ENCODE results near the gene KDM7A.

KDM7A gene

DNA sequence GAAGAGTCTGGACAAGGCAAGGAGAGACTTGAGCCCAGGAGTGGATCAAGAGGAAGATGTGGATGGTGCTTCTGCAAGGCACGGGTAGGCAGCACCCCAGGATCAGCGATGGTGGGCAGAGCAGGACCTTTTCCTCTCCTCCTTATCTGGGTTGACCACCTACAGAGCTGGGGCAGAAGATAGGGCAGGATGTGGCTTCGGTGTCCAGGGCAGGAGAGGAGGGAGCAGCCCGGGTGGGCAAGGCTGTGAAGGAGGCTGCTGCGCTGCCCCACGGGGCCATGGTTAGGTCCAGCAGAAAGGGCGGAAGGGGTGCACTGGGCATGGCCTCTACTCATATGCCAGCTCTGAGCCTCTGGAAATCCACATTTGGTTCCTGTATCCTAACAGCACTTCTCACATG lies 94.0 kb downstream of the KDM7A start:
- no peak for DNase-seq (ENCODE audit: low read depth in 2 of 2)

GRCh38 chr7:140081774-140082425 lies 94.9 kb downstream of the KDM7A start:
- DNase-seq (ENCODE audit: low read depth in 2 of 2): no peak

DNA sequence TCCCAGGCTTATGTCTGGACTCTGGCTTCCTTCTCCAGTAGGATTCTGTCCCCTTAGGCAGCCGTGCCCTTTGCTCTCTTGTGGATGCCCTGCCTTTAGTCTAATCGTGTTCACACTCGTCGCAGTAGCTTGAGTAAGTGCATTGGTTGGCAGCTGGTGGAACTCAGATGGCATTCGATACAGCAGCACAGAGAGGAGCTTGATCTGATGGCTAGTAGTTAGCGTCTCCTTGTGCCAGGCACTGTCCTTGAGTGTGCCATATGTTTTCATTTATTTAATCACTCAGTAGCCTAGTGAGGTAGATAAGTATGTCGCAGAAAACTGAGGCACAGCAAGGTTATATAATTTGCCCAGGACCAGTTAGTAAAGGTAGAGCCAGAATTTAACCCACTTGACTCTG lies 95.9 kb downstream of the KDM7A start:
- DNase-seq (ENCODE audit: low read depth in 2 of 2): no peak

GRCh38 chr7:140079121-140079536 lies 97.7 kb downstream of the KDM7A start:
- DNase-seq (ENCODE audit: low read depth in 2 of 2): no peak

DNA sequence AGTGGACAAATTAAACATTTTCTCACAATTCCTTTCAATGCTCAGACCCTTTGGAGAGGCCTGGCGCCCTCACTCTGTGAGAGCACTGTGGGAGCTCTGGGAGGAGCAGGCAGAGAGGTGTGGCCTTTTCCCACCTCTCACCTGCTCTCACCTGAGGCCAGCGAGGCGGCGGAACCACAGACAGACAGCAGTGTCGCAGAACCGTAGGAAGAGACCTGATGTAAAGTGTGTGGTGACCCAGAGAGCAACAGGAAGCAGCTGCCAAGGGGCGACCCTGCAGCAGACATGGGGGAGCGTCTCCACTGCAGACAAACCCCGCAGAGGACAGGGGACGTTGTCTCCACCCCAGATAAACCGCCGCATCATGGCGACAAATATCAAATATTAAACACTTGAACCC lies 98.4 kb downstream of the KDM7A start:
- no peak for DNase-seq (ENCODE audit: low read depth in 2 of 2)

GRCh38 chr7:140074780-140075179 lies 102.0 kb downstream of the KDM7A start:
- no peak for DNase-seq (ENCODE audit: low read depth in 2 of 2)

DNA sequence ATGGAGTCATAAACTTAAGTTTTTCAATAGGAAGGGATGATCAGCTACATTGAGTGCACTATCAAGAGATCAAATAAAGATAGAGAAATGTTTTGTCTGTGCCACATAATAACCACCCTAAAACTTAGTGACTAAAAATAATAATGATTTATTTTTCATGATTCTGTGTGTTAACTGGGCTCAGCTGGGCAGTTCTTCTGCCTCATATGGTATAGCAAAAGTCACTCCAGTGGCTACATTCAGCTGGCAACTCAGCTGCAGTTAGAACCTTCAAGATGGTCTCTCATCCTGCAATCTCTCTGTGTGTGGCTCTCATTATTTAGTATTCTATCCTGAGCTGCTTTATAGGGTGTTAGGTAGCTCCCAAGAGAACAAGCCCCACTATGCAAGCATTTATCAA lies 106.2 kb downstream of the KDM7A start:
- DNase-seq (ENCODE audit: low read depth in 2 of 2): no peak

DNA sequence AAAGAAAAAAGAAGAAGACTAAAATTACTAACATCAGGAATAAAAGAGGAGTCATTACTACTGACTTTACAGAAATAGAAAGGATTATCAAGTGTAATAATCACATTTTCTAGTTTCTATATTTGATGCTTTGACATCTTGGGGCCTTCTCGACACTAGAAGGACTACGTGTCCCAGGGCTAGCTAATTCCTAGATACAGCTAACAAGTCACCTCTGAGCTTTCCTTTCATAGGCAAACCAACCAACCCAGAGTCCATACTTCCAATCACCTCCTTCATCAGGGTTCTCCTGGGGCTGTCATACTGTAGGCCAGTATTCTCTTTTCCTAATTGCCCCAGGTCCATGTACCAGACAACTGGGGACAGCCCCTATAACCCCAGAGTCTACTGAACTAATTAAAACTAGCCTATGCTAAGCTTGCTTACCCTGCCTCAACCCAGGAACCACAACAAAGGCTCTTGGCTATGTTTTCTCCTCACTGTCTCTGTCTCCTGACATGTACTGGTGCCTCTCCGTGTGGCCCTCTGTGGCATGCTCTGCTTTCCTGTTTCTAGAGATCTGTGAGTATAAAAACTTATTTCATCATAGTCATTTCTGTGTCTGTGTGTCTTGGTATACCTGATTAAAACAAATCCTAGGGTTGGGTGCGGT lies 107.4 kb downstream of the KDM7A start:
- no peak for DNase-seq (ENCODE audit: low read depth in 2 of 2)

DNA sequence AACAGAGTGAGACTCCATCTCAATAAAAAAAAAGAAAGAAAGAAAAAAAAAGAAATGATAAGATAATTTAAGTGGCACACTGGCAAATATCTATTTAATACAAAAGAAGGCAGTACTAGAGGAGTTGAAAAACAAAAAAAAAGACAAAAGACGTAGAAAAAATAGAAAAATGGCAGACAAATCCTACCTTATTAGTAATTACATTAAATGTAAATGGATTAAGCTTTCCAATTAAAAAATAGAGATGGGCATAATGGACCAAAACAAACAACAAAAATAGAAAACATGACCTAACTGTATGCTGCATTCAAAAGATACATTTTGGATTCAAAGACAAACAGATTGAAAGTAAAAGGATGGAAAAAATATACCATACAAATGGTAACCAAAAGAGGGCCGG lies 108.8 kb downstream of the KDM7A start:
- DNase-seq (ENCODE audit: low read depth in 2 of 2): no peak

DNA sequence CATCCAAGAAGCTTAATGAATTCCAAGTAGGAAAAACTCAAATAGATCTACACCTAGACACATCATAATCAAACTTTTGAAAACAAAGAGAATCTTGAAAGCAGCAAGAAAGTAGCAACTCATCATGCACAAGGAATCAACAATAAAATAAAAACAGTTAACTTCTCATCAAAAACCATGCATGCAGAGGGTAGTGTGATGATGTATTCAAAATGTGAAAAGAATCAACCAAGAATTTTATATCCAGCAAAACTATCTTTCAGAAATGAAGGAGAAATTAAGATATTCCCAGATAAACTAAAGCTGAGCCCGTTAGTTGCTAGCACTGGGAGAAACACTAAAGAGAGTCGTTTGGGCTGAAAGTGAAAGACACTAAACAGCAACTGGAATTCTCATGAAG lies 109.7 kb downstream of the KDM7A start:
- DNase-seq (ENCODE audit: low read depth in 2 of 2): no peak

DNA sequence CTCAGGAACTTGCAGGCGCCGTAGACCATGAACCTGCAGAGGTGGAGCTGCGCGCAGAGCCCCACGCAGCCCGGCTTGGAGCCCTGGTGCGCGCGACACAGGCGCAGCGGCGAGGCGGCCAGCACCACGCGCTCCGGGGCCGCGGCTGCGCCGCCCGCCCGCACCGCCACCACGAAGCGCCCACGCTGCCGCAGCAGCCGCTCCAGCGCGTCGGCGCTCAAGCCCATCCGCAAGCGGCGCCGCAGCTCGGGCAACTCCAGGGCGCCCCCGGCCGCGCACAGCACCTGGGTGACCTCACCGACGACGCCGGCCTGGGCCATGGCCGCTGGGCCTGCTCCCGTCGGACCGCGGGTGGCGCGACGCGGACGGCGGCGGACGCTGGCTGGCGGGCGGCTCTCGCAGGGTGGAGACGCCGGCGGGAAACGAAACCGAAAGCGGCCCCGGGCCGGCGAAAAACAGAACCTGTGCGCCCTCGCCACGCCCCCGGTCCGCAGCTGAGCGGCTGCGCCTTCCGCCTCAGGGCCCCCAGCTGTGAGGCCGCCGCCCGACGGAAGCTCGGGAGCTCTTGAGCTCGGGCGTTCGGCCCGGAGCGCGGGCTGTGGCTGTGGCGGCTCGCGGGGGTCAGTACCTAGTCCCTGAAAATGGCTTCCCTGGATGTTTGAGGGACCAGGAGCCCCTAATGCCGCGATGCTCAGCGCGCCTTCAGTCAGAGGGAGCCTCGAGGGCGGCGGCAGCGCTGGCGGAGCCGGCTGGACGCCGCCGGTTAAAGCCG lies 114.1 kb downstream of the KDM7A start, which contains the start of gene PARP12:
PARP12 (minus strand) TSS at position 424 of the 772 bp plus-strand sequence; CDS start at position 320, 104 bp downstream.
- peak; percentile 69 to 83 for DNase-seq (ENCODE audit: low read depth in 2 of 2)

DNA sequence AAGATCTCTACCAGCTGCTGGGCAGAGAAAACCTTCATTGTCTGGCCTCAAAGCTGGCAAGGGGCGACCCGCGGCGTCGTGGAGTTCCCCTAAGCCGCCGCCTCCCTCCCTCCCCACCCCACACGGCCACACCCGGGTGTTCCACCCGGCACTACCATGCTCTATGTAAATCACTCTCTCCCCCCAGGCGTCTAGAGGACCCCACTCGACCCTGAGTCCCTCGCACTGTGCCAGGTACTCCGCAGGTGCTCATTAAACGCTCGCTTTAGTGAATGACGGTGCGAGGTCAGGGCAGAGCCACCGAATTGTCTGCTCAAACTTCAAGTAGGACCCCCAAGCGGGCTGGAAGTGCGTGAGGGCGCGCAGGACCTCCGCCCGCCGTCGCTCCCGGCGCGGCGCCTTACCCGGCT lies 114.7 kb downstream of the KDM7A start:
- peak in 1 of 2 donors; percentile 14 for DNase-seq (ENCODE audit: low read depth in 2 of 2)

- no peak for DNase-seq (ENCODE audit: low read depth in 2 of 2)
These were observed 115.2 kb downstream of the KDM7A start for GRCh38 chr7:140061607-140061930.

DNA sequence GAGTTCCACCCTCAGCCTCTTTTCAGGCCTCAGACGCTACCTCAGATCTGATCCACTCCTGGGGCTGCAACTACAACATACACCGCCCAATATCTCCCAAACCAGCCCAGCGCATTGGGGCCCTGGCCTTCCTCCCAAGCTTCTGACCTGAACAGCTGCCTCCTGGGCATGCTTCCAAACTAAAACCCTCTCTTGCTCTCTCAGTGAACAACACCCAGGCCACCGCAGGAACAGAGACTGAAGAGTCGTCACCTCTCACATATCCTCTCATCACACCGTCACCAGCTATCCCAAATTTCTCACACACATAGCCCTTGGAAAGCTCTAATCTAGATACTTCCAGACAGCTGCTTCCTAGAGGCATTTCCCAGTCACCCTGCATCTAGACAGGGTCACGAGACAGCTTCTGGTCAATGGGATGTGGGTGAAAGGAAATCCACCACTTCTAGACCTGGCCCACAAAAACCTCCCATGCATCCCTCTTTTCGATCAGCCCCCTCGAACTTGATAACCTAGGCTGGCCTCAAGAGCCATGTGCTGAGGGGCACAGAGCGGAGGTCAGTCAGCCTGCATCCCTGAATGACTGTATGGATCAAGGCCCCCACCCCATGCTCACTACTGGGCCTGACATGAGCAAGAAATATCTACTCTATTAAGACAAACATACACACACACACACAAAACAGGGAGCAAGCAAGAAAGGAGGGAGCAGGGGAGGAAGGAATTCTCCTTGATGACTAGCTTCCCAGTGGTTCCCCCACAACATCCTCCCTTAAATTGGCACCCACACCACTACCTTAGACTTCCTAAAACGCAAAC lies 115.8 kb downstream of the KDM7A start:
- no peak for DNase-seq (ENCODE audit: low read depth in 2 of 2)

DNA sequence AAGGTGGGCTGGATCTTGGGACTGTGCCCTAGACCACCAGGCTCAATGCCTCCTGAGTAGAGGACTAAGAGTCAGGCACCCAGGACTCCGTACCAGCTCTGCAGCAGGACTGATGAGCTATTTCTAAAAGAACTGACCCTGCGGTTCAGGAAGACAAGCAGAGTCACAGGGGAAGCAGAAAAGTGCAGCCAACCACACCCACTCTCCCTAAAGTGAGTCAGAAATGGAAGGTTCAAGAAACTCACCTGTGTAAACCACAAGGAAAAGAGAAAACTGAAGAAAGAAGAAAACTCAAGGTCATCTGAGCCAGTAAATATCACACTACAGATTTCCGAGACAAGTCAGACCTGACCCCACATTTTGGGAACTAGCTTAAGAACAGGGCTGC lies 116.5 kb downstream of the KDM7A start:
- no peak for DNase-seq (ENCODE audit: low read depth in 2 of 2)

GRCh38 chr7:140059273-140060242 lies 117.2 kb downstream of the KDM7A start:
- peak; percentile 30 to 38 for DNase-seq (ENCODE audit: low read depth in 2 of 2)

GRCh38 chr7:140058517-140058916 lies 118.3 kb downstream of the KDM7A start:
- DNase-seq (ENCODE audit: low read depth in 2 of 2): no peak

GRCh38 chr7:140057143-140057535 lies 119.6 kb downstream of the KDM7A start:
- DNase-seq (ENCODE audit: low read depth in 2 of 2): no peak

- no peak for DNase-seq (ENCODE audit: low read depth in 2 of 2)
These were observed 120.2 kb downstream of the KDM7A start for GRCh38 chr7:140056431-140057142.

- no peak for DNase-seq (ENCODE audit: low read depth in 2 of 2)
These were observed 121.0 kb downstream of the KDM7A start for GRCh38 chr7:140055833-140056232.

Data from stimulated activated CD4-positive, alpha-beta T cell treated with anti-CD3 and anti-CD28 coated beads, Interleukin-4, amount 100 ng/mL, for 48 hours (primary cell).